ENCODE data around the gene LRRC8D. TPM values are rescaled to one million over a fixed set of nuclear protein-coding genes. Genes with fewer than 3 reads are reported as not detected.
A peak's percentile ranks its signal among the peaks of the same experiment; 100 is the strongest.

LRRC8D gene
- total RNA-seq, 1 donor from 2014 or later = 33.9 TPM

- Mint-ChIP-seq H3K4me1 (ENCODE audit: unreplicated experiment) (peaks cover 86% of the 10 kb centered on the region), H3K4me3 (ENCODE audit: unreplicated experiment) (no peak overlapping the region), H3K9me3 (ENCODE audit: unreplicated experiment) (no peaks in the 10 kb centered on the region), H3K36me3 (ENCODE audit: low read depth, unreplicated experiment) (peaks cover 6% of the 10 kb centered on the region), H3K27ac (ENCODE audit: unreplicated experiment) (no peak overlapping the region), H3K27me3 (ENCODE audit: unreplicated experiment) (no peaks in the 10 kb centered on the region)
- no peak for TF ChIP-seq CTCF (IDR thresholded peaks at IDR 0.05; ENCODE audit: unreplicated experiment)
- no peak for DNase-seq (ENCODE audit: low spot score)
Measured at GRCh38 chr1:89908273-89908671, 87.4 kb downstream of the LRRC8D start.

GRCh38 chr1:89908672-89909436 lies 88.0 kb downstream of the LRRC8D start:
- peaks cover 6% of the 10 kb centered on the region for H3K36me3 Mint-ChIP-seq (ENCODE audit: low read depth, unreplicated experiment)
- no peaks in the 10 kb centered on the region for H3K27me3 Mint-ChIP-seq (ENCODE audit: unreplicated experiment)
- H3K4me1 Mint-ChIP-seq (ENCODE audit: unreplicated experiment) = peaks cover 86% of the 10 kb centered on the region
- no peak for TF ChIP-seq CTCF (IDR thresholded peaks at IDR 0.05; ENCODE audit: unreplicated experiment)
- H3K4me3 Mint-ChIP-seq (ENCODE audit: unreplicated experiment) = no peak overlapping the region
- no peaks in the 10 kb centered on the region for H3K9me3 Mint-ChIP-seq (ENCODE audit: unreplicated experiment)
- peak overlapping the region; percentile 68 for H3K27ac Mint-ChIP-seq (ENCODE audit: unreplicated experiment)
- no peak for DNase-seq (ENCODE audit: low spot score)

GRCh38 chr1:89910268-89910667 lies 89.4 kb downstream of the LRRC8D start:
- H3K36me3 Mint-ChIP-seq (ENCODE audit: low read depth, unreplicated experiment) = peaks cover 6% of the 10 kb centered on the region
- DNase-seq (ENCODE audit: low spot score) = no peak
- TF ChIP-seq CTCF (IDR thresholded peaks at IDR 0.05; ENCODE audit: unreplicated experiment) = no peak
- no peak overlapping the region for H3K27ac Mint-ChIP-seq (ENCODE audit: unreplicated experiment)
- H3K4me3 Mint-ChIP-seq (ENCODE audit: unreplicated experiment) = no peak overlapping the region
- peaks cover 72% of the 10 kb centered on the region for H3K4me1 Mint-ChIP-seq (ENCODE audit: unreplicated experiment)
- H3K27me3 Mint-ChIP-seq (ENCODE audit: unreplicated experiment) = no peaks in the 10 kb centered on the region
- no peaks in the 10 kb centered on the region for H3K9me3 Mint-ChIP-seq (ENCODE audit: unreplicated experiment)

DNA sequence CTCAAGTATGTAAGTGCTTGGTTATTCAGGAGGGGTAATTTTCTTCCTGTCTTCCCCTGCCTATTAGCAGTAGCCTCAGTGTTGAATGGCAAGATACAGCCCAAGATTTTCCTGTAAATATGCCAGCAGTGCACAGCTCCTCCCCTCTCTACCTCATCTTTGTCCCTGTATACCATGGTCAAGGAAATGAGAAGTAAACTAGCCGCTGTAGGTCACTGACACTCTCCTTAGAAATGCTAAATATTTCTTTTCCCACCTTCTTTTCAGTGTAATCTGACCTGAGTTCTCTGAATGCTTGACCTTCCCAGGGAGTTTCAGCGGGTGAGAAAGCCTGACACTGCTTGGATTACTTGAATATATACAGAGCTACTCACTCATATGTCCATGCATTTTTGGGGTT lies 89.9 kb downstream of the LRRC8D start:
- Mint-ChIP-seq H3K27ac (ENCODE audit: unreplicated experiment) (peak overlapping the region; percentile 82), H3K36me3 (ENCODE audit: low read depth, unreplicated experiment) (peaks cover 6% of the 10 kb centered on the region), H3K9me3 (ENCODE audit: unreplicated experiment) (no peaks in the 10 kb centered on the region), H3K4me1 (ENCODE audit: unreplicated experiment) (peaks cover 66% of the 10 kb centered on the region), H3K27me3 (ENCODE audit: unreplicated experiment) (no peaks in the 10 kb centered on the region), H3K4me3 (ENCODE audit: unreplicated experiment) (no peak overlapping the region)
- no peak for DNase-seq (ENCODE audit: low spot score)
- TF ChIP-seq CTCF (IDR thresholded peaks at IDR 0.05; ENCODE audit: unreplicated experiment) = no peak

- no peak for TF ChIP-seq CTCF (IDR thresholded peaks at IDR 0.05; ENCODE audit: unreplicated experiment)
- H3K9me3 Mint-ChIP-seq (ENCODE audit: unreplicated experiment) = no peaks in the 10 kb centered on the region
- H3K36me3 Mint-ChIP-seq (ENCODE audit: low read depth, unreplicated experiment) = peaks cover 6% of the 10 kb centered on the region
- H3K27ac Mint-ChIP-seq (ENCODE audit: unreplicated experiment) = peak overlapping the region; percentile 82
- H3K4me1 Mint-ChIP-seq (ENCODE audit: unreplicated experiment) = peaks cover 60% of the 10 kb centered on the region
- peak overlapping the region; percentile 8 for H3K4me3 Mint-ChIP-seq (ENCODE audit: unreplicated experiment)
- no peaks in the 10 kb centered on the region for H3K27me3 Mint-ChIP-seq (ENCODE audit: unreplicated experiment)
- no peak for DNase-seq (ENCODE audit: low spot score)
Measured at GRCh38 chr1:89911191-89911991, 90.6 kb downstream of the LRRC8D start.

Measured in endothelial cell (in vitro differentiated cells).